Measurements from ENCODE around the gene CCL18. TPM values are rescaled to one million over a fixed set of nuclear protein-coding genes. Genes with fewer than 3 reads are reported as not detected.
"Not testable (repeated sequence)": the region's sequence is repeated elsewhere in the genome, so short reads cannot be mapped to it uniquely, and the experiment has no call there.

CCL18 gene
- polyA plus RNA-seq, 4 donors, result not detected

- not testable (repeated sequence) for DNase-seq (ENCODE audit: low read depth in 4 of 4, low spot score in 3 of 4)
Observed at GRCh38 chr17:36099004-36099403, 34.9 kb downstream of the CCL18 start.

GRCh38 chr17:36103401-36103975 lies 39.4 kb downstream of the CCL18 start, which contains the start of gene CCL4:
Gene CCL4, plus strand, starts transcription at chr17:36103827. Its CDS starts 79 bp downstream, at chr17:36103906.
- not testable (repeated sequence) for DNase-seq (ENCODE audit: low read depth in 4 of 4, low spot score in 3 of 4)

GRCh38 chr17:36104246-36104645 lies 40.2 kb downstream of the CCL18 start:
- DNase-seq (ENCODE audit: low read depth in 4 of 4, low spot score in 3 of 4), result not testable (repeated sequence)

- DNase-seq (ENCODE audit: low read depth in 4 of 4, low spot score in 3 of 4), result no peak
Observed at GRCh38 chr17:36104701-36105181, 40.7 kb downstream of the CCL18 start.

GRCh38 chr17:36105781-36106492 lies 41.9 kb downstream of the CCL18 start:
- DNase-seq (ENCODE audit: low read depth in 4 of 4, low spot score in 3 of 4), result no peak

- no peak for DNase-seq (ENCODE audit: low read depth in 4 of 4, low spot score in 3 of 4)
Observed at GRCh38 chr17:36106493-36106835, 42.4 kb downstream of the CCL18 start.

- DNase-seq (ENCODE audit: low read depth in 4 of 4, low spot score in 3 of 4), result no peak
Observed at GRCh38 chr17:36107660-36108059, 43.6 kb downstream of the CCL18 start.

- not testable (repeated sequence) for DNase-seq (ENCODE audit: low read depth in 4 of 4, low spot score in 3 of 4)
Observed at GRCh38 chr17:36108265-36108664, 44.2 kb downstream of the CCL18 start.

- no peak for DNase-seq (ENCODE audit: low read depth in 4 of 4, low spot score in 3 of 4)
Observed at GRCh38 chr17:36111068-36111490, 47.0 kb downstream of the CCL18 start.

- DNase-seq (ENCODE audit: low read depth in 4 of 4, low spot score in 3 of 4), result no peak
Observed at GRCh38 chr17:36112572-36112971, 48.5 kb downstream of the CCL18 start.

- not testable (repeated sequence) for DNase-seq (ENCODE audit: low read depth in 4 of 4, low spot score in 3 of 4)
Observed at GRCh38 chr17:36113131-36113530, 49.1 kb downstream of the CCL18 start.

GRCh38 chr17:36114971-36115648 lies 51.0 kb downstream of the CCL18 start:
- DNase-seq (ENCODE audit: low read depth in 4 of 4, low spot score in 3 of 4), result not testable (repeated sequence)

- DNase-seq (ENCODE audit: low read depth in 4 of 4, low spot score in 3 of 4), result not testable (repeated sequence)
Observed at GRCh38 chr17:36115649-36115977, 51.5 kb downstream of the CCL18 start.

- DNase-seq (ENCODE audit: low read depth in 4 of 4, low spot score in 3 of 4), result no peak
Observed at GRCh38 chr17:36117505-36118382, 53.7 kb downstream of the CCL18 start.

- no peak for DNase-seq (ENCODE audit: low read depth in 4 of 4, low spot score in 3 of 4)
Observed at GRCh38 chr17:36118477-36119353, 54.6 kb downstream of the CCL18 start.

GRCh38 chr17:36120221-36120620 lies 56.1 kb downstream of the CCL18 start:
- no peak for DNase-seq (ENCODE audit: low read depth in 4 of 4, low spot score in 3 of 4)

GRCh38 chr17:36121099-36121498 lies 57.0 kb downstream of the CCL18 start:
- not testable (repeated sequence) for DNase-seq (ENCODE audit: low read depth in 4 of 4, low spot score in 3 of 4)
